GM18907 (cell line): ENCODE data around the gene LPCAT3.

Experiments
- ATAC-seq: cut with Tn5 transposase; IDR thresholded peaks from one replicate; pipeline ENCODE4 v1.9.1; 2021; ENCODE audit warnings: mild to moderate bottlenecking, moderate library complexity; ENCODE audit not compliant: unreplicated experiment

The LPCAT3 gene

DNA sequence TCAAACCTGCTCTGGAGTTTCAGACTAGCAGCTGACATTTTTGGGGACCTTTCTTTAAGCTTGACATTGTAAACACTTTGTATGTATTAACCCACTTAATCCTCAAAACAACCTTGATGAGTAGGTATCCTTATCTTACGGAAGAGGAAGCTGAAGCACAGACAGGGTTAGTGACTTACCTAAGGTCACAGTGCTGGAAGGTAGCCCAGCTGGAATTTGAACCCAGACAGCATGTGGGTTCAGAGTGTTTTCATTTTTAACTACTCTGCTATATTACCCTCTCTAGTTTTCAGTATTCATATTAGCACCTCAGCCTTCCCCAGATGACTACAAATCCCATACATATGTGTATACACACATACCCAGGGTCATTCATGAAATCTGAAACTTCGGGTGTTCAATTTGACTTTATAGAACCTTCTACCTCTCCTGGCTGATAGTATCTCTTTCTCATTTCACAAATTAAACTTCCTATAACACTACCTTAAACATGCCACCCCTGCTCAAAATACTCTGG lies 13.9 kb downstream of the LPCAT3 start:
- ATAC-seq, result no peak

DNA sequence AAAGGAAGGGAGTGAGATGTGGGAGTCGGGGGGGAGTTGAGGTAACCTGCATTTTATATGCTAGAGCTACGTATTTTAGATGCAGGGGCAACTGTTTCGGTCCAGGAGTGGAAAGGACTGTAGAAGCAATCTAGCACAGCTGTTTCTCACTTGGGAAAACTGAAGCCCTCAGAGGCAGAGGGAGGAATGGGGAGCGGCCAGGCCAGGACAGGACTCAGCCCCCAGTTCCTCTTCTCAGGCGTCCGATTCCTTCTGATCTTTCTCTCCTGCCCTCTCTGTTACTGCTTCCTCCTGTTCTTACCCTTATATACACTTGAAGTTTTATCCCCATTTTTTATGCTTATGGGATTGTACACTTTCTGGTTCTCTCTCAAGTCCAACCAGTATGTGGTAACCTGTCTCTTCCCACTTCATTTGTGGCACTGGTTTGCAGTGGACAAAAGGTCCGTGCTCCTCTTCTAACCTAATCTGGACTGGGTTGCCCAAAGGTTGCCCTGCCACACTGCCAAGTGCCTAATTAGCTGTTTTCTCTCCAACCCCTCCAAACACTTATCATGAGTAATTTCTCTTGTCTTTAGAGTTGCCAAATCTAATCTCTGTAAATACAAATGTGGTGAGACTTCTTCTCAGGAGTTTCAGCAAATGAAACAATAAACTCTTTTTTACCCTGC lies 16.2 kb downstream of the LPCAT3 start:
- ATAC-seq, result no peak

DNA sequence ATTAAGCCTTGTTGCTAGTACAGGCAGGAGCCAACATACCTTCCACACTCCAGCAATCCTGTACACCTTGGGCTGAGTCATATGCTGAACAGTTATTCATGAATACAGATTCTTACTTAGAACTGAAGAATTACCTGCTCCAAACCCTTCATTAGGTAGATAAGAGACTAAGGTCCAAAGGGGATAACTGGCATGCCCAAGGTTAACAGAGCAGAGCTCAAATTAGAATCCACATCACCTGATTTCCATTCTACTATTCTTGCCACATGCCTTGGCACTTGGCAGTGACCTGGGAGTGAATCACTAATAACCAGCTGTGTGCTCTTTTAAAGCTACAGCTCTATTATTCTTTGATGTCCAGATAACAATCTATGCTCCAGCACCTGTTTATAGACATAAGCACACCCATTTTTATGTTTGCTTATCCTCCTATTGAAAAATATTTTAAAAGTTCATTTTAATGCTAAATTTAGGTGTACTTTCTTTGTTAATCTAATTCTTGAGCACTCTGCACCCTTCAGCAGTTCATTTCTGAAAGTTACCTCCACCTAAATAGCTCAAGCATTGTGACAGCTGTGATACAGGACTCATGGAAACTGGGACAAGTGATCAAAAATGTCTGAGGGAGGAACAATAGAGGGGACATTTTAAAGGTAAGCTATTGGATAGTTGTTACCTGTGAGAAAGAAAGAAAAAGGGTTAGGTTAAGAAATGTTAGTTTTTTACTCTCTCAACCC lies 19.4 kb downstream of the LPCAT3 start:
- ATAC-seq, result no peak

DNA sequence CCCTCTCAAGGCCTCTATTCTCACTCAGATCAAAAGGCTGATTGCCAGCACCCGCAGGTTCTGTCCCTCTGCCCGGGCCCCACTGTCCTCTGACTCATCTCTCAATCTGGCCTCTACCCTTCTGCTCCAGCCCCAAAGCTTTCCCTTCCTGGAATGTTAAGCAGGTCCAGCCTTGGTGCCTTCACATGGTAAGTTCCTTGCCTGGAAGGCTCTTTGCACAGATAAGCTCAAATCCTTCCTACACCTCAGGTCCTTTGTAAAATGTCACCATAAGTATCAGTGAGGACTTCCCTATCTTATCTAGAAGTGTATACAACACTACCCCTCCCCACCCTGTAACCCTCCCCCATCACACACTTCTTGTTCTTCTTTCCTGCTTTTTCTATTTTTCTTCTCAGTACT lies 22.2 kb downstream of the LPCAT3 start:
- ATAC-seq, result no peak

DNA sequence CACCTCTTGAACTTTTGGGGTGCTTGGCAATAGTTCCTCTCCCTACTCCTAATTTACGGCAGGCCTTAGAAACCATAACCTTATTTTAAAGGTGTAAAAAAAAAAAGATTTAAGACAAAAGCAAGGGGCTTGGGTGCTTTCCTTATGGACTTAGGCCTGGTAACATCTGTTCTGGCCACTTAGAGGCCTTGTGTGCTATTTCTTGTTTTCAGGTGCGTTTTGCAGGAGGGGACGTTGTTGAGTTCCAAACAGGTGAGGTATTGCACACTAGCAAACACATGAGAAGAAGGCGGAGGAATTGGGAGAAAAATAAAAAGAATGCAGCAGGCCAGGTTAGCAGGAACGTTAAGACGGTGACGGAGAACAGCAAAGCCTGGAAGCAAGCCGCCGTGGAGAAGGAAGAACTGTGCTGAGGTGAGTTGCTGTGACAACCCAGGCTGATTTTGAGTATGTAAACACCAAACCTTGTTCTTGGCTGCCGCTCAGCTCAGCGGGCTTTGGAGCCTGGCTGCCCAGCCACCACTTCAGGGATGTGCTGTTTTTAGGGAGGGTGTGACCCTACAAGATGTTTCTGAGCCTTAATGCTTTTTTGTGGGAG lies 30.2 kb downstream of the LPCAT3 start:
- no peak for ATAC-seq

DNA sequence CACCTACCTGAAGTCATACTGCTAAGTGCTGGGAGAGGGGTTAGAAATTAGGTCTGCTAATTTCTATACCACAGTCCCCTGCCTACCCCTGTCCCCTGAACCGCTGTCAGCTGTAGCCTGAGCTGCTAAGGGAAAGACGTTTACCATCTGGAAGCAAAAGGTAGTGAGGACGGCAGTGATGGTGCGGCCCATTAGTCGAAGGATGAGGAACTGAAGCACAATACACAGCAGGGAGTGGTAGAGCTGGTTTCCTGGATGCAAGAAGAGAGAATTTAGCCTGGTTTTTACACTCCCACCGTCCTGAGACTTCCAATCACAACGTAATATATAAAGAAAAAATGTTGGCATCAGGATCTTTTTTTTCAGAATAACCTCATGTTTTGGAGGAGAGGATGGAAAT lies 35.7 kb downstream of the LPCAT3 start:
- ATAC-seq, result no peak

DNA sequence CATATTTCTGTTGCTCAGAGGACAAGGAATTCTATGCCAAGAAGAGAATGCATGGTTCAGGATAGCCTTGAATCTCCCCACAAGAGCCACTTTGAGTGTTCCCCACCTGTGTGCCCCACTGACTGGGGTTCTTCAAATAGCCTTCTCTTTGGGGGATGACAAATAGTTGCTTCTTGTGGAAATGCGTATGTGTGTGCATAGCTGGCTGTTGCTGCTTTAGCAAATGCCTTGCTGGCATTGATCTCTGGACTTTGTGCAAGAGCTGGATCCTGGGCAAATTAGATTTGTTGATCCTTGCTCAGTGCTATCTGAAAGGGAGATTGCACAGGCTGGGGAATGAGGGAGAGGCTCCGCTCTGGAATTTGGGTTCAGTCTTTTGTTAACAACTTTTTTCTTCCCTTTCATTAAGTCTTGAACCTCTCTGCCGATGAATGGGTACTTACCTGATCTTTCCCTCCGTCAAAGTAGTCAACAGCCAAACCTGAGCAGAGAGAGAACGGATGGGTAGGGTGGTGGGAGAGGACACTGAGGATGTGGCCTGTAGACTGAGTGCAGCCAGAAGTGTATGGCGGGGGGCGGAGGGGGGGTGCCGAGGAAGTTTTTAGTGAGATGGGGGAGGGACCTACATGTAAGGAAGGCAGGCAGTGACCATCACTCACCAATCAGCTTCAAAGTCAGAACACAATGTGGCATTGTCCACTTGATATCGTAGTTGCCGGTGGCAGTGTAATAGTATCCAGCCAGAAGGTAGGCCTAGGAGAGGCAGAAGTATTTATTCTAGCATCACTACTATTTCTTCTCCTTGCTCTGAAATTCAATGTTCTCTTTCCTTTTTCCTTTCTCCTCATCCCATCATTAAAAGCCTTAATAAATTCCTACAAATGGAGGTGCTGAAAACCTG lies 36.9 kb downstream of the LPCAT3 start:
- no peak for ATAC-seq

DNA sequence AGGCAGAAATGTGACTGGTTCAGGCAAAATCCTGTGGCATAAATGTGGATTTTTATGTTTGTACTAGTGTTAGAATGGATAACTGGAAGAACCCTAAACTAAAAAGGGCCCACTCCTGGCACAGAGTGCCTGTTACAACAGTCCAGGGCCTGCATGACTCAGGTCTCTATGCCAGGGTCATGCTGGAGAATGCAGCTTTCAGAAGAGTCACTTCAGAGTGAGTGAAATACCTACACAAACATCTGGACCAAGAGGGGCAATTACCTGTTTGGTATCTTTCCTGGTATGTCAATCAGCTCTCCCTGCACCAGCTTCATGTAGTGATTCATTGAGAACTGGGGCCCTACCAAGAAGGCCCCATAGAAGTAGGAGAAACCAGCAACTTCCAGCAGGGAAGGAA lies 37.5 kb downstream of the LPCAT3 start:
- no peak for ATAC-seq

DNA sequence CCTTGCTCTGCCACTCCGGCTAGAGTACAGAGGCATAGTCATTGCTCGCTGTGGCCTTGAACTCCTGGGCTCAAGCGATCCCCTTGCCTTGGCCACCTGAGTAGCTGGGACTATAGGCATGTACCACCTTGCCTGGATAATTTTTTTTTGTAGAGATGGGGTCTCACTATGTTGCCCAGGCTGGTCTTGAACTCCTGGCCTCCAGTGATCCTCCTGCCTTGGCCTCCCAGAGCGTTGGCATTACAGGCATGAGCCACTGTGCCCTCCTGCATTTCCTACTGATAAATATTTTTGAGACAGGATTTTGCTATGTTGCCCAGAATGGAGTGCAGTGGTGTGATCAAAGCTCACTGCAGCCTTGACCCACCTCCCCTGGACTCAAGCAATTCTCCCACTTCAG lies 38.2 kb downstream of the LPCAT3 start:
- ATAC-seq, result no peak

DNA sequence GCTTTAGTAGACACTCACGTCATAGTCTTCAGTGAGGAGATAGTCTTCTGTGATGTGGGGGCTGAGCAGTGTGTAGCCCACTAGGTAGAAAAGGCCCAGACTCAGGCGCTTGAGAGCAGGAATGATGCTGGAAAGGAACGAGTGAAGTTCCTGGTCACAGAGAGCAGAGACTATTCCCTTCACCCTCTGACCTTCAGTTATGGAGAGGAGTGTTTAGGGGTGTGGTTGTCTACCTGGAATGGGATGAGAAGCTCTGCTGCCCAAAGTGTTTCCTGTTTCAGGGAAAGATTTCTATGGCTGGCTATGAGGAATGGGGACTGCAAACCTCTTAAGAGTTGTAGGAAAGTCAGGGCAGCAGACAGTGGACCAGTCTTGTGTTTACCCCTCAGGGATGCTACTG lies 38.8 kb downstream of the LPCAT3 start:
- ATAC-seq, result no peak

DNA sequence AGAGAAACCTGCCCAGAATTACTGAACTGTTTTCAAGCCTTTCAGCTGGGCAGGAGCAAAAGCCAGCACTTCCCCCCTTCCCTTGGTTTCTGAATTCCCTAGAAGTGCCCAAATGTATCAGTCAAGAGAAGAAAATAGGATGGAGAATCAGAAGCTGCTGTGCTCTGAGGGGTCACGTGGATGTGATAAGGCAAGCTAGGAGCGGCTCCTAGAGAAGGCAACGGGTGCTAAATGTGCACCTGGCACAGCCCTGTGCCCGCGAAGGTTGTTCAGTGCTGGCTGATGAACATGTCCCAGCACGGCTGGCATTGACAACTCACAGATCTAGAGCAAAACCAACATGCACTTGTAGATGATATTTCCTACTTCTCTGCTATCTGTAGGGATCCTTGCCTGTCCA lies 39.3 kb downstream of the LPCAT3 start:
- ATAC-seq, result no peak

DNA sequence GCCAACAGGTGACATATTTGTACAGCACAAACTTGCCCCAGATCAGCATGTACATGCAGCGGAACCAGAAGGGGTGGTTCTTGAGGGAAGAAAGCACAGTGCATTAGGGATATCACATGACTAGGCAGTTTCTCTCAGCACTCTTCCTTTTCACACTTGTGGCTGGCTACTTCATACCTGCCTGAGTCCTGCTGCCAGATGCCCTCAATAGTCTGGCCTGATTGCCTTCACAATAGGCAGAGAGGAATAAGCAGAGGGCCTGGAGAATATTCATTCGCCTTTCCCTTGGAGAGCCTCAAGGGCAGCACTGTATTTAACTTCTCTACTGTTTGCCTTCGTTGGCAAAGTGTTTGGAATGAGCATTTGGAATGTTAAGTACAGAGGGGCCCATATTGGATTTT lies 39.7 kb downstream of the LPCAT3 start:
- ATAC-seq, result no peak

DNA sequence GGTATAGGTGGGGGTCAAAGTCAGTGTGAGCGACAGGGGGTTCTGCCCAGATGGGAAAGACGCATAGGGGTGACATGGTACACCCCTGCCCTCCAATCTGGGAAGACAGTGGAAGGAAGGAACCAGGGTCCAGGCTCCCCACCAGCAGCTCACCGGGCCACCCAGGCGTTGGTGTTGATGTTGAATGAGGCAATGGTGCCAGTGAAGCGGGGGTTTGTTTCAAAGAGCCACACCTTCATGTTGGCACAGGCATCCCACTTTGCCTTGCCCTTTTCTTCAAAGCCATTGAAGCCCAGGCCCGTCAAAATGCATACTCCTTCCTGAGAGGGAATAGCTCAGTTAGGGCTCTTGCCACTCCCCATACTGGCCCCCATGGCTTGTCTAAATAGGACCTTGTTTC lies 40.1 kb downstream of the LPCAT3 start:
- ATAC-seq, result no peak

DNA sequence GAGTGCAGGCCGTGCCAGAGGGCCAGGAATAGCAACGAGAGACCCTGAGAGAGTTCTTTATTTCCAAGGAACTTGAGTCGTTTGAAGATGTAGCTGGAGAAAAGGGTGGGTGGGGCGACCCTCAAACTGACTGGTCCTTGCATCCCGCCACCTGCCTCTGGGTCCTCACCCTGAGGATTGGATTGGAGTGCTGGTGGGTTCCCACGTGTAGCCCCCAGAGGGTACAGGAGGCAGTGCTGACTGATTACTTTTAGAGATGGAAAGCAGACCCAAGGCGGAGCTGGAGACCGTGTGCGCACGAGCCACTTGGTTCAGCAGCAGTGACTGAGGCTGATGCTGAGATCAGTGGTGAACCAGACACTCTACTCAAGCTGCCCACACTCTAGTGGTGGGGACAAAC lies 40.6 kb downstream of the LPCAT3 start:
- no peak for ATAC-seq

DNA sequence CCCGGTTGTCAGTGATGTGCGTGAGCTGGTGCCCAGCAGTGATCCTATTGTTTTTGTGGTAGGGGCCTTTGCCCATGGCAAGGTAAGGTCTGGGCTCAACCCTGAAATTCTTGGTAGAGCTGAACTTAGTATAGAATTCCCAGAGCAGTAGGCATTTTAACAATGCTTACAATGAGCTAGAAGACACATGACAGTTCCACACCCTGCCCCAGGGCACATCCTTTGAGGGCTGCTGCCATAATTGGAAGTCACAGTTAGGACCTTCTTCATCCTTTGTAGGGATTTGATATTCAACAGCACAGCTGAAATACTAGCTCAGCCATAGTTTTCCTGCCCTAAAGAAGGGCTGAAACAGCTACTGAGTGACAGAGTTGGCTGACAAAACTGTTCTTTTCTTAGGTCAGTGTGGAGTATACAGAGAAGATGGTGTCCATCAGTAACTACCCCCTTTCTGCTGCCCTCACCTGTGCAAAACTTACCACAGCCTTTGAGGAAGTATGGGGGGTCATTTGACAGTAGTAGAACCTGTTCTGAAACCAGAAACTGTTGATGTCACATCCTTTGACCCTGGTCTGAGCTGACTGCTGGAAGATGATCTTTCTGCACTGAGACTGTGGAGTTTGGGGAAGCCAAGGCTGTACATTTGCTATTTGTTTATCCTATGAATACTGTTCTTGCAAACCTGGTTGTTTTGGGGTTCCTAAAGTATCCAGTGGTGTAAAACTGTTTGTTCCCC lies 42.8 kb downstream of the LPCAT3 start:
- ATAC-seq, result no peak

DNA sequence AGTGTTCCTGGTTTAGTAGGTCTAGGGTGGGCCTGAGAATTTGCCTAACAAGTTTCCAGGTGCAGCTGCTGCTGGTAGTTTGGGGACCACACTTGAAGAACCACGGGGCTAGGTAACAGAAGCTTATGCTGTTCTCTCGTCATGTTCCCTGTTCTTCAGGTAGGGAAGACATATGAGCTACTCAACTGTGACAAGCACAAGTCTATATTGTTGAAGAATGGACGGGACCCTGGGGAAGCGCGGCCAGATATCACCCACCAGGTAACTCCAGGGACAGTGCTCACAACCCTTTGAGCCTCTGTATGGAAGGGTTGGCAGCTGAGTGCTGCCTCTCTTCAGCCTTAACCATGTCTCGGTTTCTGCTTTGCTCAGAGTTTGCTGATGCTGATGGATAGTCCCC lies 44.1 kb downstream of the LPCAT3 start:
- ATAC-seq, result no peak

DNA sequence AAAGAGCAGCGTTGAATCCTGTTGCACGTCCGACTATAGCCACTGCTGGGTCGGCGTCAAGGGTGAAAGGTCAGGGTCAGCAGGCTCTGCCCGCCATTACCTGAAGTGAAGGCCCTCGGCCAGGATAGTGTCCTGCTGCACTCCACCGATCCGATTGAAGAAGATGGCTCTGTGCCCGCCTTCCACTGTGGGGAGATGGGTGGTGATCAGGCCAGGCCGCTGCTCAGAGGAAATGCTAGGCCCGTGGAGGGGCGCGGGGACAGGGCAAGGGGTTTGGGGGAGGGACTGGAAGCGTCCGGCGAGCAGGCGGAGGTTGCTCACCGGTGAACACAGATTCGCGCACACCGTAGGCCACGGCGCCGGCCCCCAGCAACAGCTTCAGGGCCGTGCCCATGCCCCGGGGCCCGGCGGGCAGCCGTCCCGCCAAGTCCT lies 48.2 kb downstream of the LPCAT3 start:
- ATAC-seq, result peak; percentile 37

DNA sequence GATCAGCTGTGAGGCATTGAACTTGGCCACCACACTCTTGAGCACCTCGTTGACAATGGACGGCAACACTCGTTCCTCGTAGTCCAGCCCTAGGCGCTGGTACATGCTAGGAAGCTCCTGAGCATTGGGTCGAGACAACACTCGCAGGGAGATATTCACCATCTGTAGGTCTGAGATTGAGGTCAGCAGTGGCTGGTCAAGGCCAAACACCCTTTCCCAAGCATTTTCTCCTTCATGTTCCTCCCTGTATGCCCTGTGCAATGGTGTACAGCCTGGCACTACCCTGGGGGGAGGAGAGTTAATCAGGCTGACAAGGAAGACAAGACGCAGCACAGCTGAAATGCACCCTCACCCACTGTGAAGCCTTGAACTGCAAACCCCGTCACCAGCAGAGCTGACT lies 49.9 kb downstream of the LPCAT3 start:
- ATAC-seq, result no peak

DNA sequence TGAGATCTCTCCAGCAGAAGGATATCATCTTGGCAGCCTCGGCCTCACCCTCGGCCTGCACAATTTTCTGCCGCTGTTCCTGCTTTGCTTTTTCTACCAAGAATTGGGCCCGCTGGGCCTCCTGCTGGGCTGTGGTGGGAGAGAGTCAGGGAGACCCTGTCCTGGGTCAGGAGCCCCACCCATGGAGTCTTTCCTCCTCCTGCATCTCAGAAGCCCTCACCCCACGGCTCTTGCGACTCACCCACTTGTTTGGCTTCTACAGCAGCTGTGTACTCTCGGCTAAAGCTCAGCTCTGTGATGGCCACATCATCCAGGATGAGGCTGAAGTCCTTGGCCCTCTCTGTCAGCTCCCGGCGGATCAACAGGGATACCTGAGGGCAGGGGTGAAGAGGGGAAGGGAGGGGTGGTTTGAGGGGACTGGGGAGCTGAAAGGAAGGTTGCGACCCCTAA lies 50.6 kb downstream of the LPCAT3 start:
- ATAC-seq, result no peak

DNA sequence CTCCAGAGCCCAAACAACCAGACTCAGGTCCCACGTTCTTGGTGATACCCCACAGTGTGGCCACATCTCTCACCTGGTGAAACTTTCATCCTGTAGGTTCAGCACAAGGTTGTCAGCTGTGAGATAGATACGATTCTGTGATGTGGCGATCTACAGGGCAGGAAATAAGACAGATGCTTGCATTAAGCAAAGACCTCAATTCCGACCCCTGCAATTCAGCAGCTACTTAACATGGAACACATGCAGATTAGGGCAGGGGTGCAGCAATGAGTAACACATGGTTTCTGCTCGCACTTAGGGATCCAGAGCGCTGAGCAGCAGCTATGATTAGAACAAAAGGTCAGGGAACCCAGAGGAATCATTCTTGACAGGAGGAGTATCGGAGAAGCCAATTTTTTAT lies 51.9 kb downstream of the LPCAT3 start:
- ATAC-seq, result no peak
